NCI-H345 treated with DMSO at 0.1 percent for 48 hours (cell line): Measurements from ENCODE around the gene FXN.
"Not testable (repeated sequence)": the region's sequence is repeated elsewhere in the genome, so short reads cannot be mapped to it uniquely, and the experiment has no call there.

Experiments used
- DNase-seq: peaks from one replicate; lab custom pipeline; 2025; ENCODE audit not compliant: unreplicated experiment; lab: John Stamatoyannopoulos, UW

Gene FXN

DNA sequence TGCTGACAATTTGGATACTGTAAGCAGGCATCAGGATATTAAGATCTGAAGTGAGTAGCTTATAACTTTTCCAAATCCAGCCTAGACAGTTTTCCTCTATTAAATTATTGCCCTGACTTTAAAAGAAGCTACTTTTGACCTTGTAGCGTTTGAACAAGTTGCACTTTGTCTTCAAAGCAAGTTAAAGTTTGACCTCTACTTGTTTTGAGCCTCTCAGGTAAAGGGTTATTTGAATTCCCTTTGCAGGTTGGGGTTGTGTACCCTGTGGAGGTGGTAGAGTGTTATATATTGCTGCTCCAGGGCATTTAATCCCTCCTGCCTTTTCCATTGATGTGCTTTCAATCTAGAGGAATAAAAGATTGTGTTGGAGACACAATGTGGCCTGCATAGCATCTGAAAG lies 30.1 kb downstream of the FXN start:
- no peak for DNase-seq

DNA sequence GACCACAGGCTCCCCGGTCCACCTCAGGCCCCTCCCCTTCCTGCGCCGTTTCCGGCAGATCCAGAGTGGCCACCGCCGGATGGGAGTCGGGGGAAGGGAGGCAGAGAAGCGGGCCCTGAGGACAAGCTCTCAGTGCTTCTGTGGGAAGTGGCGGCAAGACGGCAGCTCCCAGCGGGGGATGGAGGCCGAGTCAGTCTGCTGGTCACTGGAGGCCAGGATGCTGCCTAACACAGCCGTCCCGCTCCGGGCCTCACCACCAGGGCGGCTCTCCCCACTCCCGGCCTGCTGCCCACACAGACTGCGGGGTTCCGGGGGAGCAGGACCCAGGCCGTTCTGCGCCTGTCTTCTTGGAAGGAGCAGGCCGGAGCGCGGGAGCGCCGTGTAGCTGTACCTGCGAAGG lies 31.4 kb downstream of the FXN start:
- no peak for DNase-seq

GRCh38 chr9:69070201-69070600 lies 34.6 kb downstream of the FXN start:
- no peak for DNase-seq

- no peak for DNase-seq
Observed at GRCh38 chr9:69071059-69071458, 35.5 kb downstream of the FXN start.

DNA sequence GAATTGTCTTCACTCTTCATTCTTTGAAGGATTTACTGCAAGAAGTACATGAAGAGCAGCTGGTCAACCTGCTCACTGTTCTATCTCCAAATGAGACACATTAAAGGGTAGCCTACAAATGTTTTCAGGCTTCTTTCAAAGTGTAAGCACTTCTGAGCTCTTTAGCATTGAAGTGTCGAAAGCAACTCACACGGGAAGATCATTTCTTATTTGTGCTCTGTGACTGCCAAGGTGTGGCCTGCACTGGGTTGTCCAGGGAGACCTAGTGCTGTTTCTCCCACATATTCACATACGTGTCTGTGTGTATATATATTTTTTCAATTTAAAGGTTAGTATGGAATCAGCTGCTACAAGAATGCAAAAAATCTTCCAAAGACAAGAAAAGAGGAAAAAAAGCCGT lies 37.6 kb downstream of the FXN start:
- no peak for DNase-seq

- DNase-seq = no peak
Observed at GRCh38 chr9:69074801-69075200, 39.2 kb downstream of the FXN start.

- DNase-seq = no peak
Observed at GRCh38 chr9:69076550-69076949, 41.0 kb downstream of the FXN start.

DNA sequence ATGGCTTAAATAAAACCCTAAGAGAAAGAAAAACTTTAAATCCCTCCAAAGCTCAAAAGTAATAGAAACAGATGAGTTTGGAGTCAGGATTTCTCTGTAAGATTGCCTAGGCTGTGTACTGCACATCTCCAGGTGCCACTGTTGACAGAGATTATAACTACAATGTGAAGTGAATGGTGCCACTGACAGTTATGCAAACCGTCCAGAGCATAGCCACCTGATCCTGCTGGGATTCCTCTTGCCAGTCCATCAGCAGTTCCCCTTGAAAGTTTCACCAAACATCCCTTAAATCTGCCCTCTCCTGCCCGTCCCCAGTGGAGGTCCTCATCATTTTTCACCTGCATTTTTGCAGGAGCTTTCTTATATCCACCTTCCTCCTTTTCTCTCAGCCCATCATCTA lies 42.5 kb downstream of the FXN start:
- no peak for DNase-seq

- no peak for DNase-seq
Observed at GRCh38 chr9:69078581-69078980, 43.0 kb downstream of the FXN start.

DNA sequence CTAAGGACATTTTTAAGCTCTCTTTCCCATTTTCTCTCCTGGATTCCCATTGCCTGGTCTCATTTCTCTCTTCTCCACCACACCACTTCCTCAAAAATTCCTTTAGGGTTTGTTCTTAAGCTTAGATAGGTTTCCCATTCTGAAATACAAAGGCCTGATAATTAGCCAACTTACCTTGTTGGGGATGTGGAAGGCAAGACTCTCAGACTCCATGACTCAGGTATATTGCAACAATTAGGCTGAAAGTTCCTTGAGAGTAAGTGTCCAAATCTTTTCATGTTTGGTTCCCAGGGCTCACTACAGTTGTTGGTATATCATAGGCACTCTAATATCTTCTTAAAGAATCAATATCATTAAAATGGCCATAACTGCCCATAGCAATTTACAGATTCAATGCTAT lies 43.6 kb downstream of the FXN start:
- no peak for DNase-seq

GRCh38 chr9:69081261-69081660 lies 45.7 kb downstream of the FXN start:
- no peak for DNase-seq

- DNase-seq = no peak
Observed at GRCh38 chr9:69083321-69083720, 47.8 kb downstream of the FXN start.

DNA sequence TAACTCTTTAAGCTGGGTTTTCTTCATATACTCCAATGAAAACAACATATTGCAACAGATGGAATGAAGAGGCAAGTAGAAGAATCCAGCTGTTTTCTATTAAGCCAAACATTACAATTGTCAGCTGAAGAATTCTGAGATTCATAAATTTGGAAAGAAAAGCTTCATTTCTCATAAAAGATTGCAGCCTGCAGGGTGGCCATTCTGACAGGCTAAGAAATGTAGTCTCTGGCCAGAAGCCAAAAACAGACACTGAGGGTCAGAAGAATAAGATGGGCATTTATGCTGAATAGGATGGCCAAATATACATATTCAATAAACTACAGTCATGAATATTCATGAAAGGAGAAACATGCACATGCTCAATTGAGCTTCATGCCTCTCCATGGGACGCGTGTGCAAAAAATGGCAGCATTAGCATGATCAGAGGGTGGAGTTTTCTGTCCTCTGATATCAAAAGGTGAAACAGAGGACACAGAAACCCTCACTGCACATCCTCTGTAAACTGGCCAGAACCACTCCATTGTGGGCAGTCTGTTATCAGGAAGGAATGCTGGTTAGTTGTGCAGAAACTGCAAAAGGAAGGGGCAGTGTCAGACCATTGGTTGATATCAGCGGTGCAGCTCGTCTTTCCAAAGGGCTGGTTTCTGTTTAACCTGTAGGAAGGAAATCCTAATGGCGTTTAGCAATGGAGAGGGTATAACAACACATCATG lies 50.2 kb downstream of the FXN start:
- no peak for DNase-seq

- DNase-seq = no peak
Observed at GRCh38 chr9:69086312-69086711, 50.8 kb downstream of the FXN start.

- no peak for DNase-seq
Observed at GRCh38 chr9:69086769-69087168, 51.2 kb downstream of the FXN start.

DNA sequence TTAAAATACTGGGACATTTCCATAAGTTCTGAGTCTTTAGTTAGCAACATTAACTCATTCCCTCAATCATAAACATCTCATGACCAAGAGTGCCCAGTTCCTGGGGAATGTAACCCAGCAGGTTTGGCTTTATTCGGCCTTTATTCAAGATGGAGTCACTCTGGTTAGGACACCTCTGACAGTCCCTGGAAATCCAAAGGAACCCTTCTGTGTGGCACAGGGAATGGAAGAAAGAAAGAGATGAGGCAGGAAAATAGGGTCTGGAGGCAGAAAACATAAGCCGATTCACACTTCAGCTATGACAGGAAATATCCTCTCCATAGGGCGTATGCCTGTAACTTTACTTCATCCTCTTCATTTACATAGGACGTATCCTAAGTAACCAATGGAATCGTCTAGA lies 53.5 kb downstream of the FXN start:
- DNase-seq = no peak

- DNase-seq = no peak
Observed at GRCh38 chr9:69089491-69089890, 53.9 kb downstream of the FXN start.

GRCh38 chr9:69090140-69090750 lies 54.7 kb downstream of the FXN start:
- no peak for DNase-seq

- DNase-seq = no peak
Observed at GRCh38 chr9:69090946-69091345, 55.4 kb downstream of the FXN start.

- DNase-seq = no peak
Observed at GRCh38 chr9:69093471-69094103, 58.0 kb downstream of the FXN start.

- not testable (repeated sequence) for DNase-seq
Observed at GRCh38 chr9:69094361-69095135, 59.0 kb downstream of the FXN start.

- no peak for DNase-seq
Observed at GRCh38 chr9:69097064-69097463, 61.5 kb downstream of the FXN start.
